Large intestine (tissue), 3 donors: ENCODE data around the gene CCDC195. TPM values are rescaled to one million over a fixed set of nuclear protein-coding genes. Genes with fewer than 3 reads are reported as not detected.
A peak's percentile ranks its signal among the peaks of the same experiment; 100 is the strongest.

Experiments used
- DNase-seq, 2 donors: peaks; one replicate each; pipeline versions ENCODE4 v3.0.0 to v3.0.0-alpha.2; 2013
- H3K27ac ChIP-seq: one replicate; pipeline ENCODE4 v1.5.1; 2013; ENCODE audit warnings: low read length
- H3K27me3 ChIP-seq: 2 replicates; pipeline ENCODE4 v1.6.1; 2013; ENCODE audit warnings: low read length; ENCODE audit not compliant: control insufficient read depth, insufficient read depth
- H3K36me3 ChIP-seq: 2 replicates; pipeline ENCODE4 v1.6.1; 2013; ENCODE audit warnings: low read length; ENCODE audit not compliant: control insufficient read depth, insufficient read depth
- H3K4me1 ChIP-seq: one replicate; pipeline ENCODE4 v1.6.1; 2013; ENCODE audit warnings: low read length; ENCODE audit not compliant: control insufficient read depth, insufficient read depth
- H3K4me3 ChIP-seq: one replicate; pipeline ENCODE4 v1.5.1; 2013; ENCODE audit warnings: low read length
- H3K9me3 ChIP-seq: one replicate; pipeline ENCODE4 v1.6.1; 2013; ENCODE audit warnings: mild to moderate bottlenecking, low read depth, low read length, moderate library complexity; ENCODE audit not compliant: control insufficient read depth
- WGBS: methylation state at CpG from one replicate; pipeline ENCODE4 v1.1.5; 2013; ENCODE audit warnings: low lambda C conversion rate; ENCODE audit not compliant: insufficient coverage; 5-methylcytosine and 5-hydroxymethylcytosine counted together
- polyA plus RNA-seq: library from polyadenylated mRNA; unstranded; fragments of 120-200 nt; gene quantifications from one replicate; pipeline ENCODE4 v1.2.1, GENCODE V29; 2013

CCDC195 gene
- polyA plus RNA-seq, 1 donor: not detected

- WGBS: no CpG with 5 or more reads among the region's 2 CpGs
- Histone ChIP-seq H3K27ac (peak overlapping the region; percentile 16), H3K36me3 (no peaks in the 10 kb centered on the region), H3K27me3 (no peaks in the 10 kb centered on the region), H3K4me3 (no peak overlapping the region), H3K4me1 (no peaks in the 10 kb centered on the region), H3K9me3 (no peaks in the 10 kb centered on the region)
- peak in 1 of 2 donors; percentile 17 for DNase-seq
Measured at GRCh38 chr2:224691563-224691962, 24.6 kb downstream of the CCDC195 start.

GRCh38 chr2:224690868-224691267 is 25.3 kb downstream of the CCDC195 start:
- Histone ChIP-seq H3K4me1 (no peaks in the 10 kb centered on the region), H3K9me3 (no peaks in the 10 kb centered on the region), H3K36me3 (no peaks in the 10 kb centered on the region), H3K27me3 (no peaks in the 10 kb centered on the region), H3K27ac (peak overlapping the region; percentile 16), H3K4me3 (no peak overlapping the region)
- WGBS: 67% methylated on average over 1 of the region's 2 CpGs
- no peak for DNase-seq

- DNase-seq: no peak
- no peak overlapping the region for H3K27ac ChIP-seq
- no CpG with 5 or more reads among the region's 2 CpGs for WGBS
- H3K36me3 ChIP-seq: no peaks in the 10 kb centered on the region
- H3K4me1 ChIP-seq: peaks cover 2% of the 10 kb centered on the region
- no peaks in the 10 kb centered on the region for H3K27me3 ChIP-seq
- H3K9me3 ChIP-seq: no peaks in the 10 kb centered on the region
- H3K4me3 ChIP-seq: no peak overlapping the region
Measured at GRCh38 chr2:224689539-224689938, 26.6 kb downstream of the CCDC195 start.

DNA sequence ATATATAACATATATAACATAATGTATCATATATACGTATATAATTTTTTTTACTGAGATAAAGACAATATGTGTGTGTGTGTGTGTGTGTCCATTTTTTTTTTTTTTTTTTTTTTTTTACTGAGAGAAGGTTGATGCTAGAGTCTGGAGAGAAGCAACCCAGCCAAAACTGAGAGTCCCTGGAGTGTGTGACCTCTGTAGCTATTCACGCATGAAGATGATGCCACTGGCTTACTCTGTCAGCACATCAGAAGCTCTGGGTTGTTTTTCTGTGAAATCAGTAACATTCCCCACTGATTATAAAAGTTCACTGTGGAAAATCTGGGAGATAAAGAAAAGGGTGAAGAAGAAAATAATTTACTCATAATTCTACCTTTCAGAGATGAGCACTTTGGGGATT is 27.2 kb downstream of the CCDC195 start:
- Histone ChIP-seq H3K27ac (no peak overlapping the region), H3K9me3 (no peaks in the 10 kb centered on the region), H3K36me3 (no peaks in the 10 kb centered on the region), H3K4me3 (no peak overlapping the region), H3K4me1 (peaks cover 2% of the 10 kb centered on the region), H3K27me3 (no peaks in the 10 kb centered on the region)
- WGBS: no CpG with 5 or more reads among the region's 2 CpGs
- DNase-seq: no peak

GRCh38 chr2:224687156-224687555 is 29.0 kb downstream of the CCDC195 start:
- 87% methylated on average over 4 of the region's 4 CpGs for WGBS
- no peaks in the 10 kb centered on the region for H3K36me3 ChIP-seq
- no peaks in the 10 kb centered on the region for H3K9me3 ChIP-seq
- no peaks in the 10 kb centered on the region for H3K27me3 ChIP-seq
- H3K27ac ChIP-seq: no peak overlapping the region
- H3K4me1 ChIP-seq: peaks cover 2% of the 10 kb centered on the region
- DNase-seq: no peak
- H3K4me3 ChIP-seq: no peak overlapping the region

DNA sequence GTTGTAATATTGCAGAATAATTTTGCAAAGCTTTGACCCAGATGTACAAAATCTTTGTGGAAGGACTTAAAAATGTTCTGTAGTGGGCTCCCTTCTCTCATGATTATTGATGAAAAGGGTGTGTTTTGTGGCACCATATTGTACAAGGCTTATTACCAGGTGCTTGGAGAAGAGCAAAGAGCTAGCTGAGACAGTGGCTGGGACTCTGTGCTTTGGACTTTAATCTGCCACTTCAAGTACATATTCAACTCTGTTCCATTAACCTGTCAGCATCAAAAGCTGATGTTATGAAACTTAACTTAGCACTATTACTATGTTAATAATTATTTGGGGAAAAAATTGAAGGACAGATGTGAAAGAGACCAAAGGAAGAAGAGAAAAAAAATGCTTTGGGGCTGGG is 31.0 kb downstream of the CCDC195 start:
- peak; percentile 58 to 79 for DNase-seq
- Histone ChIP-seq H3K27ac (peak overlapping the region; percentile 66), H3K27me3 (no peaks in the 10 kb centered on the region)

DNA sequence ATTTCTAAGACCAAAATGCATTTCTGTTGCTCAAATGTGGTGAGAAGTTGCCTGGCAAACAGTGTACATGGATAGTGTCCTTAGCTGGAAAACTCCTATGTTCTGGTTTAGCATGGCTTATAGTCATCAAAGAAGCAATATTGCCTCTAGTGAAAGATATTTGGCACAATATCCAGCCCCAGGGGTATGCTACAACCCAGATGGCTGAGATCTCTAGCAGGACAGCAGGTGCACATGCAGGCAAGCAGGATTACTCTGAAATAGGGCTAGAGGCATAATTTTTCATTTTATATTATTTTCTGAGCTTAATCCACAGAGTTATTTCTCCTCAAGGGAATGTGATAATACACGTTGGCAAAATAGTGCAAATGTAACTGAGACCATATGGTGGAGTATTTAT is 34.0 kb downstream of the CCDC195 start:
- Histone ChIP-seq H3K9me3 (no peaks in the 10 kb centered on the region), H3K36me3 (no peaks in the 10 kb centered on the region), H3K4me3 (no peak overlapping the region), H3K27ac (no peak overlapping the region), H3K27me3 (no peaks in the 10 kb centered on the region), H3K4me1 (peaks cover 6% of the 10 kb centered on the region)
- whole genome bisulfite sequencing: no CpG with 5 or more reads among the region's 1 CpG
- no peak for DNase-seq

More for the DNA sequence above, 31.0 kb downstream of the CCDC195 start:
- Histone ChIP-seq H3K9me3 (no peaks in the 10 kb centered on the region), H3K4me3 (no peak overlapping the region), H3K36me3 (no peaks in the 10 kb centered on the region), H3K4me1 (peaks cover 2% of the 10 kb centered on the region)

- WGBS: no CpG with 5 or more reads among the region's 1 CpG
- DNase-seq: no peak
- Histone ChIP-seq H3K4me1 (no peaks in the 10 kb centered on the region), H3K4me3 (no peak overlapping the region), H3K27me3 (no peaks in the 10 kb centered on the region), H3K36me3 (no peaks in the 10 kb centered on the region), H3K27ac (no peak overlapping the region), H3K9me3 (no peaks in the 10 kb centered on the region)
Measured at GRCh38 chr2:224671731-224672130, 44.4 kb downstream of the CCDC195 start.

DNA sequence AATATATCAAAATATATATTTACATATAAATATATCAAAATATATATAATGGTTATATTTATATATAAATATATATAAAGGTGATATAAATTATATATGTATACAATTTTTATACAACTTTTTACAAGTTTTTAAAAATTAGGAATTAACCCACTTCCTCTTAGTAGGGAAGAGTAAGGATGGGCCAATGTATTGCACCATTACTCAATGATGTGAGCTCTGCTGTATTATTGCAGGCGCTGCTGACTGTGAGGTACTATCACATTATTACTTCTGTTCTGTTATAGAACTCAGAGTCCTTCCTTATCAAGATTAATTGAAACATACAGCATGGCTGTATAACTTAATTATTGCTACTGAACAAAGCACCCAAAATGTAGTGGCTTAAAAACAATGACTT is 46.0 kb downstream of the CCDC195 start:
- no peak overlapping the region for H3K4me3 ChIP-seq
- no peak overlapping the region for H3K27ac ChIP-seq
- no peaks in the 10 kb centered on the region for H3K27me3 ChIP-seq
- WGBS: no CpG with 5 or more reads among the region's 1 CpG
- H3K9me3 ChIP-seq: no peaks in the 10 kb centered on the region
- H3K4me1 ChIP-seq: no peaks in the 10 kb centered on the region
- H3K36me3 ChIP-seq: no peaks in the 10 kb centered on the region
- DNase-seq: no peak

DNA sequence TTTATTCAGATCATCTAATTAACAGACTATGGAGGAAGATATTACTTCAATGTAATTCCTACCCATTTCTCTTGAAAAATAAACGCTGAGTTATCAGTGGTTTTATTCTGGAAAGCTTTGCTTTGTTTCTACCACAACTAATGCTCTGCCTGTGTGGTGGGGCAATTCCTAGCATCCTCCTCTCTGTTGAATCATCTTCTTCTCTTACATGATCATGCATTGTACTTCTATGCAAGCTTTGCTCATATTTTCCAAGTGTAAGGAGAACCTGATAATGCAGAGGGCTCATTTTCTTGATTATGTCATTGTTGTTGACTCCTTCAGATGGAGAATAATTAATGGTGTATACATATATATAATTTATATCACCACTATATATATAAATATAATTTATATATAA is 46.7 kb downstream of the CCDC195 start:
- H3K4me1 ChIP-seq: no peaks in the 10 kb centered on the region
- H3K36me3 ChIP-seq: no peaks in the 10 kb centered on the region
- no peak for DNase-seq
- no peak overlapping the region for H3K27ac ChIP-seq
- H3K27me3 ChIP-seq: no peaks in the 10 kb centered on the region
- no peaks in the 10 kb centered on the region for H3K9me3 ChIP-seq
- no peak overlapping the region for H3K4me3 ChIP-seq
- no CpG with 5 or more reads among the region's 1 CpG for WGBS

DNA sequence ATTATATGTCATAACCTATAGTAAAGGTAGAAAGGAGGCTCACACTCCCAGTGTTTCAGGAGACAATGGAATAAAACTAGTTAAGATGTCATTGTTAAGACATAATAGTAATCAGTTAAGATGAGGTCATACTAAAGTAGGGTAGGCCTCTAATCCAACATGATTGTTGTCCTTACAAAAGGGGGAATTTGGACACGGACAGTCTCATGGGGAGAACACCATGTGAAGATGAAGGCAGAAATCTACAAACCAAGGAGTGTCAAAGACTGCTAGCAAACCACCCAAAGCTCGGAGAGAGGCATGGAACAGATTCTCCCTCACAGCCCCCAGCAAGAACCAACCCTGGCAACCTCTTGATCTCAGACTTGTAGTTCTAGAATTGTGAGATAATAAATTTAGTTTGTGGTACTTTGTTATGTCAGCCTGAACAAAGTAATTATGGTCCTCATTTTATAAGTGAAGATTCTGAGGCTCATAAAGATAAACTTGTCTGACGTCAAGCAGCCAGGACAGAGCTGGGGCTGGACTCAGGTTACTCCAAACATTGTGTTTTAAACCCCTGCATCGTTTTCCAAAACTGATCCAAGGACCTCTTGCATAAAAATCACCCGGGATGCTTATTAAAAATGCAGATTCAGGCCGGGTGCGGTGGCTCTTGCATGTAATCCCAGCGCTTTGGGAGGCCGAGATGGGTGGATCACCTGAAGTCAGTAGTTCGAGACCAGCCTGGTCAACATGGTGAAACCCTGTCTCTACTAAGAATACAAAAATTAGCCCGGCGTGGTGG is 47.8 kb downstream of the CCDC195 start:
- no peaks in the 10 kb centered on the region for H3K4me1 ChIP-seq
- no peaks in the 10 kb centered on the region for H3K36me3 ChIP-seq
- 90% methylated on average over 2 of the region's 12 CpGs for WGBS
- H3K9me3 ChIP-seq: no peaks in the 10 kb centered on the region
- no peak overlapping the region for H3K4me3 ChIP-seq
- no peaks in the 10 kb centered on the region for H3K27me3 ChIP-seq
- no peak for DNase-seq
- H3K27ac ChIP-seq: no peak overlapping the region
